NB4 (cell line): ENCODE data around the gene EPN3.
A peak's percentile ranks its signal among the peaks of the same experiment; 100 is the strongest.

Experiments
- DNase-seq: peaks from one replicate; pipeline ENCODE4 v3.0.0; 2010; ENCODE audit warnings: low read depth
- H3K4me3 ChIP-seq: one replicate; pipeline ENCODE4 v1.5.1; 2011; ENCODE audit warnings: mild to moderate bottlenecking, low read depth, low read length, moderate library complexity
- CTCF ChIP-seq: IDR thresholded peaks from one replicate; pipeline ENCODE4 v1.5.1; 2012; ENCODE audit warnings: low read depth, low read length
- MAX ChIP-seq: IDR thresholded peaks from 2 replicates; pipeline ENCODE4 v1.6.1; 2011; ENCODE audit warnings: low read depth, low read length
- MYC ChIP-seq: IDR thresholded peaks from 2 replicates; pipeline ENCODE4 v1.6.1; 2011; ENCODE audit warnings: low read depth, low read length
- POLR2A ChIP-seq: IDR thresholded peaks from 2 replicates; pipeline ENCODE4 v1.6.1; 2011; ENCODE audit warnings: mild to moderate bottlenecking; ENCODE audit not compliant: insufficient read length; ENCODE audit errors: extremely low read depth

The EPN3 gene

GRCh38 chr17:50498021-50498874 is 34.3 kb upstream of the EPN3 start:
- TF ChIP-seq POLR2A = no peak
- no peak for TF ChIP-seq MAX
- TF ChIP-seq CTCF = no peak
- TF ChIP-seq MYC = no peak
- H3K4me3 ChIP-seq = no peak overlapping the region
- no peak for DNase-seq

GRCh38 chr17:50499270-50499669 is 33.3 kb upstream of the EPN3 start:
- DNase-seq = no peak
- no peak for TF ChIP-seq CTCF
- H3K4me3 ChIP-seq = no peak overlapping the region

- no peak for TF ChIP-seq POLR2A
- TF ChIP-seq CTCF = no peak
- no peak for TF ChIP-seq MYC
- no peak for TF ChIP-seq MAX
- no peak overlapping the region for H3K4me3 ChIP-seq
- no peak for DNase-seq
These were observed 32.8 kb upstream of the EPN3 start for GRCh38 chr17:50499721-50500120.

- TF ChIP-seq CTCF (peak; percentile 36), MYC (no peak)
- H3K4me3 ChIP-seq = no peak overlapping the region
- DNase-seq = peak; percentile 36
These were observed 31.5 kb upstream of the EPN3 start for GRCh38 chr17:50501054-50501453.

- H3K4me3 ChIP-seq = no peak overlapping the region
- TF ChIP-seq MYC = no peak
- no peak for TF ChIP-seq POLR2A
- no peak for TF ChIP-seq CTCF
- DNase-seq = no peak
These were observed 30.1 kb upstream of the EPN3 start for GRCh38 chr17:50502301-50502990.

DNA sequence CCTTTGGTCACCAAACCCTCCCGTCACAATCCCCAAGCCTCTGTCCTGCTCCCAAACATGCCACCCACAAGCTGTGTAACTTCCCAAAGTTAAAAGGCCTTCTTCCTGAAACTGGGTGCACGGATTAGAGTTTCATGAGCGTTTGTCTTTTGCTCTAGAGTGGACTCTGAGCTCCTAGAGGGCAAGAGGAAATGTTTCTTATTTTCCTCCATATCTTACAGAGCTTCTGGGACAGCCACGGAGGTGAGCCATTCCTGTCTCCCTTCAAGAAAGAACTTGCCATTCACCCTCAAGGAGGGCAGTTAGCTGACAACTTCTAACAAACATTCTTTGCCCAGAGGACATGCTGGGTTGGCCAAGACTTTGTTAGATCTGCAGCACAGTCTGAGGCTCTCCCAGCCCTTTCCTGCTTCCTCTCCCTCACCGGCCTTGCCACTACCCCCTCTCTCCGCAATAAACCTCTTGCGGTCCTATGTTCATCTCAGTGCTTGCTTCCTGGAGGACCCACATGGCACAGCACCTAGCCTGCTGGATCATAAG is 26.9 kb upstream of the EPN3 start:
- no peak overlapping the region for H3K4me3 ChIP-seq
- no peak for TF ChIP-seq MAX
- no peak for TF ChIP-seq MYC
- no peak for TF ChIP-seq POLR2A
- no peak for TF ChIP-seq CTCF

More for the DNA sequence above, 26.9 kb upstream of the EPN3 start:
- DNase-seq = no peak
